22Rv1 (cell line): Measurements from ENCODE around the gene ARHGAP36.

Experiments
- H3K27ac ChIP-seq: fragments of 450-650 bp; 2 replicates; pipeline ENCODE4 v1.5.1; 2017
- ZFX ChIP-seq: fragments of 450-650 bp; IDR thresholded peaks from 2 replicates; pipeline ENCODE4 v1.6.1; 2017; ENCODE audit warnings: antibody characterized with exemption, borderline replicate concordance
- TF ChIP-seq, protein P1 (sequence below): fragments of 450-650 bp; IDR thresholded peaks from 2 replicates; pipeline ENCODE4 v1.5.1; 2017; ENCODE audit warnings: mild to moderate bottlenecking

The ARHGAP36 gene

DNA sequence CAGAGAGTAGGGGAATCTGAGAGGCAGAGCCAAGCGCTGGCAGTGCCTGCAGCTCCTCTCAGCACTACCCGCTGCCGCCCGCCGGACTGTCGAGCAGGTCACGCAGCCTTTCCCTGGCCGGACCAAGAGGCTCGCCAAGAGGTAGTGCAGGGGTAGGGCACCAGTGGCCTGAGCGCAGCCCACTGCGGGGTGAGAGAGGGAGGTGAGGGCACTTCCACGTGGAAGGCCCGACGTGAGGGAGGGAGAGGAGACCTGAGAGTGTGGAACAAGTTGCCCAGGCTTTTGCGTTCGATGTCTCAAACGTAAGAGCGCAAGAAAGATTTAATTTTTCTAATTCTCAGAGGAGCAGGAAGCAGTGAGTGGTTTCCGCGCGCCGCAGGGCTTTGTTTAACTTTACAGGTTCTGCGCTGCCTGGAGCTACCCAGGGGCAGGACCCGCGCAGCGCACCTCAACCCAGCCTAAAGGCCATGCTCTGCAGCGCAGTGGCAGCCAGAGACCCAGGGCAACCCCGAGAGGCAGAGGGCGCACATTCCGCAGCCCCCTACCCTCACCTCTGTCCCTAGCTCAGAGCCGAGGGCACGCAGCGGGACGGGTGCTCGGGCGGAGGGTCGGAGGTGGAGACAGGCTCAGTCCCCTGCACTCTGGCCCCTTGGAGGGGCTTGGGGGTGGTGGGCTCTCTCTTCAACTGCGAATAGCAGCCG, 14.9 kb downstream of the ARHGAP36 start:
- H3K27ac ChIP-seq = no peak overlapping the region
- TF ChIP-seq, protein P1, sequence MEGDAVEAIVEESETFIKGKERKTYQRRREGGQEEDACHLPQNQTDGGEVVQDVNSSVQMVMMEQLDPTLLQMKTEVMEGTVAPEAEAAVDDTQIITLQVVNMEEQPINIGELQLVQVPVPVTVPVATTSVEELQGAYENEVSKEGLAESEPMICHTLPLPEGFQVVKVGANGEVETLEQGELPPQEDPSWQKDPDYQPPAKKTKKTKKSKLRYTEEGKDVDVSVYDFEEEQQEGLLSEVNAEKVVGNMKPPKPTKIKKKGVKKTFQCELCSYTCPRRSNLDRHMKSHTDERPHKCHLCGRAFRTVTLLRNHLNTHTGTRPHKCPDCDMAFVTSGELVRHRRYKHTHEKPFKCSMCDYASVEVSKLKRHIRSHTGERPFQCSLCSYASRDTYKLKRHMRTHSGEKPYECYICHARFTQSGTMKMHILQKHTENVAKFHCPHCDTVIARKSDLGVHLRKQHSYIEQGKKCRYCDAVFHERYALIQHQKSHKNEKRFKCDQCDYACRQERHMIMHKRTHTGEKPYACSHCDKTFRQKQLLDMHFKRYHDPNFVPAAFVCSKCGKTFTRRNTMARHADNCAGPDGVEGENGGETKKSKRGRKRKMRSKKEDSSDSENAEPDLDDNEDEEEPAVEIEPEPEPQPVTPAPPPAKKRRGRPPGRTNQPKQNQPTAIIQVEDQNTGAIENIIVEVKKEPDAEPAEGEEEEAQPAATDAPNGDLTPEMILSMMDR = no peak
- TF ChIP-seq ZFX = no peak

DNA sequence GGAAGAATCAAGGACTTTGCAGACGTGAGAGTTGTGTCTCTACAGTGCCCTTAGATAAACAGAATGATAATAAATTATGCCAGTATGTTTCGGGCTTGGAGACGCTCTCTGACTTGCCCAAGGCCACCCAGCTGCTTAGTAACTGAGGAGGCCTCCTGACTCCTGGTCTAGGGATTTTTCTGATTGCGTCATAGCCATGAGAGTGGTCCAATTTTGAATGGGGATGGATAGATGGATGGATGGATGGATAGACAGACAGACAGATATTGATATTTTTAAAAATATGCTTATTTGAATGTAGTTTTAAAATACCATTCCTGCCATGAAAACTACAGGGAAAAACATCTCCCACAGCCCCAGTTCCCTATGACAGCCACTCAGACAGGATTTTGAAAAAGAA, 15.5 kb downstream of the ARHGAP36 start:
- H3K27ac ChIP-seq = no peak overlapping the region
- TF ChIP-seq, protein P1 = no peak
- TF ChIP-seq ZFX = no peak

DNA sequence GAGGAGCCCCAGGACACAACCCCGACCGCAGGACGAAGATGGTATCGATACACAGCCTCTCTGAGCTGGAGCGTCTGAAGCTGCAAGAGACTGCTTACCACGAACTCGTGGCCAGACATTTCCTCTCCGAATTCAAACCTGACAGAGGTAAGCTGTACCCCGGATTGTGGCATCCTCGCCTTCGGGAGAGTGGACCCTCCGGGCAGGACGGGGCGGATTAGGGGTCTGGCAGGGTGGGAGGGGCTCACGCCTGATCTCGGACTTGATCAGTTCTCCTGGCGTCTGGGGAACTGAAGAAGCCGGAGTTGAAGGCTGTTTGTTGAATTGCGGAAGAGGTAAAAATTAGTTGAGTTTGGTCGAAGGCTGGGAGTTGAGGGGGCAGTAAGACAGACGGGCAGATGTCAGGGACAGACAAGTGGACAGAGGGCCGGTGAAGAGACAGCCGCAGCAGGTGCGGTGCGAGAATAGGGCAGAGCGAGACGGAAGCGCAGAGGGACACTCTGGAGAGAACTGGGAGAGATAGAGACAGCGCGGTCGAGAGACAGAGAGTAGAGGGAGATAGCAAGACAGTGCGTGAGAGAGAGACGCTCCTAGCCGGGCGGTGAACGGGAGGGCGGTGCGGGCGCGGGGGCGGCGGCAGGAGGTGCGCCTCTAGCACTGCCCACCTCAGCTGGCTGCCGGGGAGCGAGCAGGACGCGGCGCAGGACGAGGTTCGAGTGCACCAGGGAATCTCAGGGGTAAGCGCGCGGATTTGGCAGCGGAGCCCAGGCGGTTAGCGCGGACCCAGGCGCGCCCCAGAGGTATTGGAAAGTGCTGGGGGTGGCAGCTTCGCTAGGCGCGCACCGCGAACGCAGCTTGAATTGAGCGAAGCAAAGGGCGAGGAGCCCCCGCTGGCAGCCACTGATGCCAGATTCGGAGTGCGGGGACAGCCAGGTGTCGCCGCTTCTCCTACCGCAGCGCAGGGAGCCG, 23.9 kb downstream of the ARHGAP36 start:
- no peak overlapping the region for H3K27ac ChIP-seq
- no peak for TF ChIP-seq ZFX
- TF ChIP-seq, protein P1 = no peak

DNA sequence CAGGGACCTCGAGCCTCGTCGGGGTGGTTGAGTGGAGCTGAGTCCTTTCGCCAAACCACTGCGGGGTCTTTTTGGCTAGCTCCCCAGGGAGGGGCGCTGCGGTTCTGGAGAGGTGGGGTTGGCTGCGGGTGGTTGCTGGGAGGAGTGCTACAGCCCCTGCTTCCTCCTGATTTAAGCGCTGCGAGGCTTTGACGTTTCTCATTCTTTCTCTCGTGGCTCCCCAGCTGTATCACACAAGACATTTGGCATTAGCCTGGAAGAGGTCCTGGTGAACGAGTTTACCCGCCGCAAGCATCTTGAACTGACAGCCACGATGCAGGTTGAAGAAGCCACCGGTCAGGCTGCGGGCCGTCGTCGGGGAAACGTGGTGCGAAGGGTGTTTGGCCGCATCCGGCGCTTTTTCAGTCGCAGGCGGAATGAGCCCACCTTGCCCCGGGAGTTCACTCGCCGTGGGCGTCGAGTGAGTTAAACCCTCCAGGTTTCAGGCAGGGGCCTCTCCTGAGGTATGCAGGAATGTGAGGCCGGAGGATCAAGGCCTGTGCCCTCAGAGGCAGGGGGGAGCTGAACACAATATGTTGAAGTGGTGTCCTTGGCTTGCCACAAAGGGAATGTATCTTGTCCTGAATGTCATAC, 25.5 kb downstream of the ARHGAP36 start:
- no peak overlapping the region for H3K27ac ChIP-seq
- no peak for TF ChIP-seq ZFX
- TF ChIP-seq, protein P1 = no peak

DNA sequence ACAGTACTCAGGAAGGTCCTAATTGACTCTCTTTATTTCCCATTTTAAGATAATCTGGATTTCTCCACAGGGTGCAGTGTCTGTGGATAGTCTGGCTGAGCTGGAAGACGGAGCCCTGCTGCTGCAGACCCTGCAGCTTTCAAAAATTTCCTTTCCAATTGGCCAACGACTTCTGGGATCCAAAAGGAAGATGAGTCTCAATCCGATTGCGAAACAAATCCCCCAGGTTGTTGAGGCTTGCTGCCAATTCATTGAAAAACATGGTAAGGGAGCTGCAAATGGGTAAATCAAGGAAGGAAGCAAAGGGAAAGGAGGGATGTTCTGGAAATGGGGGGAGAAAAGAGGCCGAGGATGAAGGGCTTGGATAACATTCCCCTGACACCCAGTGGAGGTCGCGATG, 26.0 kb downstream of the ARHGAP36 start:
- H3K27ac ChIP-seq = no peak overlapping the region
- no peak for TF ChIP-seq ZFX
- TF ChIP-seq, protein P1 = no peak

DNA sequence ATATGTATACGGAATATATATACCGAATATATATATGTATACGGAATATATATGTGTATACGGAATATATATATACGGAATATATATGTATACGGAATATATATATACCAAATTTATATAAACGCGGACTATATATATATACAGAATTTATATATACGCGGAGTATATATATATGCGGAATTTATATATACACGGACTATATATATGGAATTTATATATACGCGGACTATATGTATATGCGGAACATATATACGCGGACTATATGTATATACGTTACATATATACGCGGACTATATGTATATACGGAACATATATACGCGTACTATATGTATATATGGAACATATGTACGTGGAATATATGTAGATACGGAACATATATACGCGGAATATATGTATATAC, 78.6 kb downstream of the ARHGAP36 start:
- no peak for TF ChIP-seq ZFX
- TF ChIP-seq, protein P1 = no peak

More for the DNA sequence above, 78.6 kb downstream of the ARHGAP36 start:
- no peak overlapping the region for H3K27ac ChIP-seq
